Caki2 (cell line): ENCODE results near the gene ZNF385C. TPM values are rescaled to one million over a fixed set of nuclear protein-coding genes. Genes with fewer than 3 reads are reported as not detected.
A peak's percentile ranks its signal among the peaks of the same experiment; 100 is the strongest.

Experiments
- DNase-seq: peaks from one replicate; pipeline ENCODE4 v3.0.0-alpha.2; 2015; ENCODE audit warnings: low read depth
- in situ Hi-C: cut with HindIII; loops from 2 replicates; pipeline ENCODE4 v1.10.0; 2016; ENCODE audit warnings: low sequenced_read_pairs, low pct_unique_long_range_greater_than_20kb, mixed read lengths
- total RNA-seq: library from RNA; depleted of rRNA; stranded (reverse); fragments of >200 nt; shearing (Covaris generic); gene quantifications from 2 replicates; pipeline ENCODE4 v1.2.3, GENCODE V29; 2014; ENCODE audit warnings: low replicate concordance

The ZNF385C gene
- total RNA-seq, 1 experiment from 2014 or later: not detected

DNA sequence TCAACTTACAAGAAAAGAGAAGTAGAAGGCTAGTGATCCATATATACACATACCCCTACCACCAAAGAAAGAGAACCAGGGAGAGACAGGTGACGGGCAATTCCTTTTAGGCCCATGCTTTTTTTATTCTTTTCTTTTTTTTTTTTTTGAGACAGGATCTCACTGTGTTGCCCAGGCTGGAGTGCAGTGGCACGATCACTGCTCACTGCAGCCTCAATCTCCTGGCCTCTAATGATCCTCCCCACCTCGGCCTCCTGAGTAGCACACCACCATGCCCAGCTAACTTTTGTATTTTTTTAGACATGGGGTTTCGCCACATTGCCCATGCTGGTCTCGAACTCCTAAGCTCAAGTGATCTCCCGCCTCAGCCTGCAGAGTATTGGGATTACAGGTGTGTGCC lies 29.1 kb upstream of the ZNF385C start:
- no peak for DNase-seq
- in situ Hi-C loops: no loop called here

DNA sequence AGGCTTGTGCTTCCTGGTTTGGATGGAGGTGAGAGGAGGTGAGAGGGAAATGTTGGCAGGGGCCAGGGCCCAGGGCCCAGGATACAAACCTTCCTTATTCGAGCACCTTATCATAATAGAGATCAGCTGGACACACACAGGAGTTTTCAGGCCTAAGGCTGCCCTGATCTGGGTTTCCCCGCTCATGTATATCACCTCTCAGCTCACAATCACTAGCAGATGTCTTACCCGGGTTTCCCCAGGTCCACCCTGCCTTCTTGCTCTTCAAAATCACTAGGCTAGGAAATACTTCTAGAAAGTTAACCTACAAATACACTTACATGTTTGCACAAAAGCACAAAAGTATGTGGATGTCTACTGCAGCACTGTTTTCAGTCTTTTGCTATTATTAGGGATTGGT lies 28.6 kb upstream of the ZNF385C start:
- no peak for DNase-seq
- in situ Hi-C loops: no loop called here

DNA sequence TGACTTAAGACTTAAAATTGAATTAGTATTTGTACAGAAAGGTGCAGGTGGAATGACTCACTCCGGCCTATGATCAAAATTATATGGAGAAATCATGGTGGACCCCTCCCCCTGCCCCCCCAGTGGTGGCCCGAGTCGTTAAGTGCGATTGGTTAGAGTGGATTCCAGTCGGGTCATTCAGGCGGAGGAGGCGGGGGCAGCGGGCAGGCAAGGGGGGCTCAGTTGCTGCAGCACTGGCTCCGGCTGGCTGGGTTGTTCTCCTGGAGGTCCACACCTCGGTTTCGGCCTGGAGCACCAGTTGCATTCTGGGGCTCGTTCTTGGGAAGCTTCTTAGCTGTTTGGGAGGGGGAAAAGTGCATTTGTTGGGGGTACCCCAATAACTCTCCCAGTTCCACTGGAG lies 27.3 kb upstream of the ZNF385C start:
- in situ Hi-C loops: no loop called here
- no peak for DNase-seq

DNA sequence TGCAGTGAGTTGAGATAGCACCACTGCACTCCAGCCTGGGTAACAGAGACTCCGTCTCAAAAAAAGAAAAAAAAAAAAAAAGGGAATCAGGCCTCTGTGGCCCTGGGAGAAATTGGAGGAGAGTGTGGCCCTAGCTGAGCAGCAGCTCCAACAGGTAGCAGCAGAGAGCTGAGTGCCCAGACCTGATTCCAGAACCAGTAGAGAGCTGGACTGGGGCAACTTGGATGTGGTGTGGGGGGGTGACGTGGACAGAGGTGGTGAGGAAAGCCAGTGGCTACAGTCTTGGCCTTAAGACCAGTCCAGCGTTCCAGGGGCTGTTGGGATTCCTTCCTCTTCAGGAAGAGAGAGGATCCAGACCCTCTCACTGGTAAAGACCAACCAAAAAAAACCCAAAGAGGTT lies 26.0 kb upstream of the ZNF385C start:
- no peak for DNase-seq
- in situ Hi-C loops: no loop called here

DNA sequence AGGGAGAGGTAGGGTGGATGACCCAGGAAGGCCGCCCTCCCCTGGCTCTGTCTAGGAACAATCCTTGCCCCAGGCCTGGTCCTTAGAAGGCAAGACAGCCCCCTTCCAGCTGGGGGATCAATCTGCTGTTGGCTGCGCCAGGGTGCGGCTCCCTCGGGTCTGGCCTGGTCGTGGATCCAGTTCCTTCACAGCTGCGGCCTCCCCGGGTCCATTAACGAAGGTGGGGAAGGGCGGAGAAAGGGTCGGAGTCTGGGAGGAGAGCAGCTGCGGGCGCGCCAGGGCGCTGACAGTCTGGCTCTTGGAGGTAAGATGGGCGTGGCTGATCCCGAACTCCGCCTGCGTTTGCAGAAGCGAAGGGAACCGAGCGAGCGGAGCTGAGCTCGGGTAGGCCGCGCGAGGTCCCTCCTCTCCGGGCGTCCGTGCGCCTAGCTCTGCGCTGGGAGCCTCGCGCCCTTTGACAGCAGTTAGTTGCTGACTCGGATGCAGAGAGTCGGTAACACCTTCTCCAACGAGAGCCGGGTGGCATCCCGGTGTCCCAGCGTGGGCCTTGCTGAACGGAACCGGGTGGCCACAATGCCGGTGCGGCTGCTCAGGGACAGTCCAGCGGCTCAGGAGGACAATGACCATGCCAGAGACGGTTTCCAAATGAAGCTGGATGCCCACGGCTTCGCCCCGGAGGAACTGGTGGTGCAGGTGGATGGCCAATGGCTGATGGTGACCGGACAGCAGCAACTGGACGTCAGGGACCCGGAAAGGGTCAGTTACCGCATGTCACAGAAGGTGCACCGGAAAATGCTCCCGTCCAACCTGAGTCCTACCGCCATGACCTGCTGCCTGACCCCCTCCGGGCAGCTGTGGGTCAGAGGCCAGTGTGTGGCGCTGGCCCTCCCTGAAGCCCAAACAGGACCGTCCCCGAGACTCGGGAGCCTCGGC lies 24.4 kb upstream of the ZNF385C start, which contains the start of gene HSPB9:
Gene HSPB9 (plus strand): TSS at position 434 of the 933 bp plus-strand sequence. CDS start 47 bp downstream, at position 481.
- DNase-seq: no peak
- in situ Hi-C loops: no loop called here

DNA sequence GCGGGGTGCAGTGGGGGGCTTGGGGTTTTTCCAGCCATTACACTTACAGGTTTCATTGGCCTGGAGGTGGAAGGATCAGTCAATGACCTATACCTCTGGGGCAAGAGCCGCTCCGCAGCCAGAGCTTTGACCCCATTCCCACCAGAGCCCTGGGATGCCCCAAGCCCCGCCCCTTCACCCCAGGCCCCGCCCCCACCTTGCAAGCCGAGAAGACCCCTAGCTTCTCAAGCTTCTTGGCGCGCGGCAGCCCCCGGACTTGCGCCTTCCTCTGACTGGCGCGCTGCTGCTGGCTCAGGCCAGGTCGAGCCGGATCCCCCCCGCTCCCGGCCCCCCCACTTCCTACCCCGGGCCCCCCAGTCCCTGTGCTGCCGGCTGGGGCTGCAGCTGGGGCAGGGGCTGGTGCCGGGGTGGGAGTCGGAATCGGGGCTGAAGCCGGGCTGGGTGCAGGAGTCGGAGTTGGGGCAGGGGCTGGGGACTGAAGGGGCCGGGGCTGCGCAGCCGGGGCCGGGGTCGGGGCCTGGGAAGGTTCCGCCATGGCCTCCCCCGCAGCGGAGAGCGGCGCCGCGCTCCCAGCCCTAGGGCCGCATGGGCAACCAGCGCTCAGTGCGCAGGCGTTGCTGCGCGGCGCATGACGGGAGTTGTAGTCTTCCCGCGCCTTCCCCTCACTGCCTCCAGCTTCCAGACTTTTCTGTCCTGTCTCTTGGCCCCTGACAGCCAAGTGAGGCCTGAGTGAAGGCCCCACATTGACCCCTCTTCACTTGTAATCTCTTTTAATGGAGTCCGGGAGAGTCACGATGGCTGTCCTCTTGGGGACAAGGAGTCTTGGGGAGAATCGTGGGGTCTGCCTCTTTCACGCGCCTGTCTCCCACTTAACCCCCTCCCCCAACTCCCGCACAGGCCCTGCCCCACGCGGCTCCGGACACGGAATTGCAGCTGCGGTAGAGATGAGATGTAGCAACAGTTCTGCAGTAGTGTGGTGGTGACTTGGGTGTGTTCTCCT lies 22.8 kb upstream of the ZNF385C start, which contains the start of gene KAT2A:
Gene KAT2A (minus strand): TSS at position 598 of the 1,000 bp plus-strand sequence. CDS start 63 bp downstream, at position 535.
- DNase-seq: peak; percentile 52
- in situ Hi-C loops: no loop called here

DNA sequence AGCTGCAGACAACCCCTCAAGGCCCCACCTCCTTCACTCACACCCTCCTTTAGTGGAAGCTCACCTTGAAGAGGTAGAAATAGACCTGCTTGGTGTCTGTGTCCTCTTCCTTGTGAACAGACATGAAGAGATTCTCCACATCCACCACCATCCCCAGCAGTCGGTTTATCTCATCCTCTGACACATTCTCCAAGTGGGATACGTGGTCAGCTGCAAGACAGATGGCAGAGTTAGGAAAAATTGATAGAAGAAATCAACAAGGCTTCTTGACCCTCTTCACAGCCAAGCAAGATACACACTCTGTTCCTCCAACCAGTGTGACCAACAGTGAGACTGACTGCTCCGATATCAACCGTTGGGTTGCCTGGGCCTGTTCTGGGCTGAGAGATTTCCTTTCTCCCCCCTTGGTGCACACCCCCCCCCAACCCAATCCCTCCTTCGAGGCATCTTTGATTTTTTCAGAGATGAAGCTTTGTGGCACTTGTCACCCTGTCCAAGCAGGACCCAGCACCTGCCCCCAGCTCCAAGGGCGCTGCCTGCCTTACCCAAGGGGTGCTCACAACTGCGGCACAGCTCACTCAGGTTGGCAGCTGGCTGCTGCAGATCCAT lies 22.0 kb upstream of the ZNF385C start:
- in situ Hi-C loops: no loop called here
- DNase-seq: no peak

DNA sequence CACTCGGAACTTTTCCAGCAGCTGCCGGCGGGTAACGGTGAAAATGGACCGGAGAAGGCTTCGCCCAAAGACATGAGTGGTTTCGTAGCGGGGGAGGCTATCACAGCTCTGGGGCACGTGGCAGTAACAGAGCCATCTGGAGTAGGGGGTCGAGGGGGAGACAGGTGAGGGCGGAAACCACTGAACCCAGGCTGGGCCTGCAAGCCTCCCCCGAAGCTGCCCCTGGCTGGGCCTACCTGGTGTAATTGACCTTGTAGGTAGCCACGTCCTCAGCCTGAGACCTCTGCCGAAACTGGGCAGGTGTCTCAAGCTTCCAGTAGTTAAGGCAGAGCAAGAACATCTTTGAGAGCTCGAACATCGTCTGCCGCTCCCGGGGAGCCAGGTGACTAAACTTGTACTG lies 21.0 kb upstream of the ZNF385C start:
- DNase-seq: no peak
- in situ Hi-C loops: no loop called here

DNA sequence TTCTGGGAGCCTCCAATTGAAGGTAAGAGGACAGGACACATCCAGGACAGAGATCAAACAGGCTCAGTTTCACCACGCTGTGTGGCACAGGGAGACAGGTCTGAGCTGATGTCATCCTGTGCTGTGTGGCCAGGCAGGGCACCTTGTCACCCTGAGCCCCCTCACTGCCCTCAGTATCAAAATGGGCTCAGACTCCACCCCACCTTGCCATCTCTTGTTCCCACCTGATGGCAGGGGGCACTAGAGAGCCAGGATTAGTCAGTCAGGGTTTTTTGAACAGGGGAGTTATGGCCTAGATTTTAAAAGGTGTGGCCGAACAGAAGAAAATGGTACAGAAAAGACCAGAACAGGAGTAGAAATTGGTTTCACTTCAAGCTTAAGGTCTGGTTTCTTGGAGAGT lies 20.3 kb upstream of the ZNF385C start:
- DNase-seq: no peak
- in situ Hi-C loops: no loop called here

DNA sequence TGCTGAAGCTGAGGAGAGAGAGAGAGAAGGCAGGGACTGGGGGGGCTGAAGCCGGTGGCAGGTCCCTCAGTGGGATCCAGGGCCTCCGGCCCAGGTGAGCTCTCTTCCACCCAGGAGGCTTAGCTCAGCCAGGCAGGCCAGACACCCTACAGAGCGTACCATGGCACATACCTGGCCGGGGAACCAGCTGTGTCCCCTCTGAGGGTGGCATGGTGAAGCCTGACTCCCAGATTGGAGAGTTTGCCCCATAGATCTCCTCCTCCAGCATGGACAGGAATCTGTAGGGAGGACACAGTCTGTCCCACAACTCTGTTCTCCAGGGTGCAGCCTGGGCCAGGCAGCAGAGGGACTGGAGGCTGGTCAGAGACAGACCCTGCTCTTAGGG lies 19.8 kb upstream of the ZNF385C start:
- no peak for DNase-seq
- in situ Hi-C loops: no loop called here

DNA sequence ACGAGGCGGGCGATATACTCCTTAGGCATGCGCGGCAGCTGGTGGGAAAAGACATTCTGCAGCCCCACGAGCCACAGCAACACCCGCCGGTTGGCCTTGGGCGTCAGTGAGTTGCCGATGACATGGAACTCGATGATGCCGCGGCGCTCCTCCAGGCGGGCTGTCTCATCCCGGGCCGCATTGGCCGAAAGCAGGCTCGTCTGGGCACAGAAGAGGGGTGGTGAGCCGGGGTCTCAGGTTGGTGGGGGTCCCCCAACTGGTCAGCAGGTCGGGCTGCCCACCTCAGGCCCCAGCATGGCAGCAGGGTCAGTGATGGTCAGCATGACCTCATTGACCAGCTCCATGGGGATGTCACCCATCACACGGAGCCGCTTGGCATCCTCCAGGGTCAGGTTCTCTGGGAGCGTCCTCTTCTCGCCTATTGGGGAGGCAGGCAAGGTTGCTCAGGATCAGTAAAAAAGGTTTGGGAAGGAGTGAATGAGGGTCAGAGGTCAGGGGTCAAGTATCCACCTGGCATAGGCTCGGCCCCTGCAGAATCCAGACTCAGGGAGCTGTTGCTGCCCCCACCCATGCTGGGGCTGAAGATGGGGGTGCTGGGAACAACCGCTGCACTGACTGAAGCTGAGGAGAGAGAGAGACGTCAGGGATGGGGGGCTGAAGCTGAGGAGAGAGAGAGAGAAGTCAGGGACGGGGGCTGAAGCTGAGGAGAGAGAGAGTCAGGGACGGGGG lies 19.3 kb upstream of the ZNF385C start:
- in situ Hi-C loops: no loop called here
- no peak for DNase-seq

DNA sequence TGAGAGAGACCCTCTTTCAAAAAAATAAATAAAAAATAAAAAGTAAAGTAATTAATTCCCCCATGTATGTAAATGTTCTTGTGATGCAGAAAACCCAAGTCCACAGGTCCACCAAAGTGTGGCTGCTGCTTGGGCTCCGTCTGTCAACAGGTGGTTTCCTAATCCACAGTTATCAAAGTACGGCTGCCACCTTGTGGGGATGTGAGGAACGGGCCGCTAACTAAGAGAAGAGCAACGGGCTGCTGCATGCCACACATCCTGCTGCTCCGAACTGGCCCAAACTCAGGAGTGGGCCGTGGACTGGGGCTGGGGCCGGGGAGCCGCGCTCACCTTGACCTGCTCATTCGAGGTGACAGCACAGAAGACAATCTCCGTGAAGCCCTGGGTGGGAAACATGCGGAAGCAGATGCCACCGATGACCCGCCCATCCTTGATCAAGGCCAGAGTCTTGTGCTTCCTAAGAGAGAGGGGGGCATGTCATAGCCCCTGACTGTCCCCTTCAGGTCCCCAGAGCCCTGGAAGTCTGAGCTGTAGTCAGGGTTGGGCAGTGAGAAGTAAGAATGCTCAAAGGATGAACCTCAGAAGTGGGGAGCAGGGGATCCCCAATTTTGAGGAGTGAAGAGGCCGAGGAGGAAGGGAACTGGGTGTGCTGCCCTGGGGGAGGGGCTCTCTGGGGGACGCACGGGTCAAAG lies 18.6 kb upstream of the ZNF385C start:
- in situ Hi-C loops: no loop called here
- peak; percentile 67 for DNase-seq

DNA sequence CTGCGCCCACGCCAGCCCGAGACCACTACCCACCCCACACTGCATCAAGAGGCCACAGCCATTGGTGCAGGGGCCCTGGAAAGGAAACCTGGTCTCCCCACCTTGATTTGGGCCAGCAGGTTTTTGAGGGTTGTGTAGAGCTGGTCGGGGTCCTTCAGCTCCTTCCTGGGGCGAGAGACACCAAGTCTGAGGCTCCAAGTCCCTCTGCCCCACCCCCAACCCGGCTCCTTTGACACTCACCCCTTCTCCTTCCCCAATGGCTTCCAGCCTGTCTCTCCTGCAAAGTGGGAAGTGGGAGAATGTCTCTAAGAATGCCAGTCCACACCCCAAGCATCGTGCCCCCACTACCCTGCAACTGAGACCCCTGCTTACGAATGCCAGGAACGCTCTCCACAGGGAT lies 15.8 kb upstream of the ZNF385C start:
- no peak for DNase-seq
- in situ Hi-C loops: no loop called here

DNA sequence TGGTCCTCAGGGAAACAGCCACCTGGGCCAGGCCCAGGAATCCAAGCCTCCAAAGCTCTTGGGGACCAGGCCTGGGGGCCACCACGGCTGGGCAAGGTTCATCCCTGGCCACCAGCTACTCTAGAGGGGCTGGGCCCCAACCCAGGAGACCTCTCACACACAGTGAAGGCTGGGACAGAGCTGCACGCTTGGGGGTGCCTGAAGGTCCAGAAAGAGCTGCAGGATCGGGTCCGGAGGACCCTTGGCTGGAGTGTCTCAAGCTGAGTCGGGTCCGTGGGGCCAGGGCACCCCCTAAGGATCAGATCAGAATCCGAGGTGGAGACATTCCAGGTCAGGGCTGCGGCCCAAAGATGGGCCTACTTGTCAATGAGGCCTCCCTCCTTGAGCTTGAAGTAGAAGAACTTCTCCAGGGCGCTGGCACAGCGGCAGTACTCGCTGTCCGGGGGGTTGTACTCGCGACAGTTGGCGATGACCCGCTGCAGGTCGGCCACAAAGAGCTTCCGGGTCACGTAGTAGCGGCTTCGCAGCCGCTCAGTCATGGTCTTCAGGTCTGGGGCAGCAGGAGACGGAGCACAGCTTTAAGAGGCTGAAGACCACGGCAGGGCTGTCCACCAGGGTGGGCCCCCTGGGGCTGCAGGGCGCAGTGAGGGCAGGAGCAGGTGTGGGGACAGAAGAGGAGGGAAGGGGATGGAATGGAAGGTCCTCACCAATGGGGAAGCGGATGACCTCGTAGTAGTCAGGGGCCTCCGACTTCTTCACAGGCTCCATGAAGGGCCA lies 15.2 kb upstream of the ZNF385C start:
- in situ Hi-C loops: no loop called here

DNA sequence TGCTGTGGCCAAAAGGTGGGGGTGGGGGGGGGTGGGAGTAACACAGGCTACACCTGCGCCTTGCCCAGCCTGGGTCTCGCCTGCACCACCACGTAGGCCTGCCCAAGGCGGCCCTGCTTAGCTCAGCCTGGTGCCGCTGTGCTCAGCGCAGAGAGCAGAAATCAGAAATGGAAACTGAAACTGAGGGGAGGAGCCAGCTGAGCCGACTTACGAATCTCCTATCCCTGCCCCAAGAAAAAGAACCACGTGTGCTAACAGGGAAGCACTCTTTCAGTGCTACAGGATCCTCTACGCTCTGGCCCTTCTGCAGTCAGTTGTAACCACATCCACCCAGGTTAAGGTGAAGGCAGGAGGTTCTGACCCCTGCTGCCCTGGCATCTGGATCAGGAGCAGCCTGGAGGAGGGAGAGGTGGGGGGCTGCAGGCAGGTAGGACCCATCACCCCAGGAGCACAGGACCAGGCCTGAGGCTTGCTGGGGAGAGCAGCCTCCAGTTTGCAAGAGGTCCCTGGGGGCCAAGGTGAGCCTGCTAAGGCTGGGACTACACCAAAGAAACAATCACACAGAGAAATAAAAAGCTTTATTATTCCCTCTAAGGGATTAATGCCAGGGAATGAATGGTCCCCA lies 14.4 kb upstream of the ZNF385C start, which contains the start of gene DHX58:
Gene DHX58 (minus strand): TSS at position 163 of the 625 bp plus-strand sequence. CDS start 822 bp downstream, outside the sequence.
- peak; percentile 82 for DNase-seq
- in situ Hi-C loops: no loop called here

More for the DNA sequence above, 15.2 kb upstream of the ZNF385C start:
- DNase-seq: no peak
